Erythroblast (primary cell): Measurements from ENCODE around the gene RNF11.
"Not testable (repeated sequence)": the region's sequence is repeated elsewhere in the genome, so short reads cannot be mapped to it uniquely, and the experiment has no call there.

ENCODE experiments used
- GATA1 ChIP-seq: IDR thresholded peaks from 2 replicates; pipeline ENCODE4 v1.6.1; 2011; ENCODE audit warnings: low read depth, mild to moderate bottlenecking, control low read depth, low read length, moderate library complexity
- POLR2A ChIP-seq: IDR thresholded peaks from 2 replicates; pipeline ENCODE4 v1.6.1; 2011; ENCODE audit warnings: mild to moderate bottlenecking, low read length

- not testable (repeated sequence) for TF ChIP-seq POLR2A, GATA1
Measured at GRCh38 chr1:51228471-51228870, 7.6 kb upstream of the RNF11 start.
